Gastrocnemius medialis (tissue), 4 donors: ENCODE data around the gene EXOC2. TPM values are rescaled to one million over a fixed set of nuclear protein-coding genes. Genes with fewer than 3 reads are reported as not detected.

Experiments
- ATAC-seq, 2 donors: fragments of 150-250 bp; one replicate each; pipeline ENCODE4 v1.9.1; 2016
- DNase-seq, 2 donors: peaks; one replicate each; pipeline ENCODE4 v3.0.0-alpha.2; 2019
- H3K27ac ChIP-seq, 4 donors: fragments of 200-600 bp; sonication (generic); 1 replicate in 1 of 4; 2 replicates in 3 of 4; pipeline ENCODE4 v1.5.1; 2016 to 2018; ENCODE audit warnings: mild to moderate bottlenecking in 2 of 4, moderate library complexity in 1 of 4
- H3K27me3 ChIP-seq, 3 donors: fragments of 200-600 bp; sonication (generic) in 2 of 3; 1 replicate in 1 of 3; 2 replicates in 2 of 3; pipeline versions ENCODE4 v1.5.1 to v1.6.0; 2016 to 2019; ENCODE audit warnings: mild to moderate bottlenecking in 1 of 3, moderate library complexity in 1 of 3
- H3K36me3 ChIP-seq, 2 donors: fragments of 200-600 bp; sonication (generic) in 1 of 2; one replicate each; pipeline ENCODE4 v1.5.1; 2017 to 2018
- H3K4me1 ChIP-seq, 2 donors: fragments of 200-600 bp; sonication (generic) in 1 of 2; one replicate each; pipeline ENCODE4 v1.5.1; 2016 to 2017; ENCODE audit warnings: mild to moderate bottlenecking in 2 of 2
- H3K4me3 ChIP-seq, 4 donors: fragments of 200-600 bp; sonication (generic) in 3 of 4; 1 replicate in 1 of 4; 2 replicates in 3 of 4; pipeline ENCODE4 v1.5.1; 2016 to 2019; ENCODE audit warnings: mild to moderate bottlenecking in 2 of 4
- H3K9me3 ChIP-seq, 3 donors: fragments of 200-600 bp; sonication (generic) in 2 of 3; 1 replicate in 1 of 3; 2 replicates in 2 of 3; pipeline ENCODE4 v1.5.1; 2016 to 2019
- CTCF ChIP-seq, 5 experiments: fragments of 450-650 bp in 3 of 5; fragments of 200-600 bp in 2 of 5; sonication (generic) in 2 of 5; IDR thresholded peaks in 4 of 5; conservative IDR thresholded peaks in 1 of 5; 1 replicate in 4 of 5; 2 replicates in 1 of 5; pipeline ENCODE4 v1.5.1; 2016 to 2019; ENCODE audit warnings: antibody characterized with exemption in 5 of 5, mild to moderate bottlenecking in 3 of 5, moderate library complexity in 3 of 5
- POLR2A ChIP-seq, 2 donors: fragments of 450-650 bp; IDR thresholded peaks; one replicate each; pipeline ENCODE4 v1.6.1; 2017; ENCODE audit warnings: antibody characterized with exemption in 2 of 2, mild to moderate bottlenecking in 2 of 2, moderate library complexity in 2 of 2
- in situ Hi-C, 4 donors: fragments of 200-750 bp; cut with MboI; loops; one replicate each; pipeline versions ENCODE4 v1.15.0 to v1.8.0; 2017; ENCODE audit warnings: low sequenced_read_pairs in 4 of 4
- intact Hi-C: fragments of 100-400 bp; cut with DNase I; formaldehyde crosslinking; loops from one replicate; pipeline ENCODE4 v1.15.1; 2023; ENCODE audit warnings: low total_unique reads
- total RNA-seq, 4 donors: library from RNA; depleted of rRNA; stranded (reverse); fragments of >200 nt; gene quantifications; one replicate each; pipeline versions ENCODE4 v1.1.0 to v1.2.3, GENCODE V29; 2016

Gene EXOC2
- total RNA-seq, 4 donors from 2014 or later: 12.6 to 16.4 (median 15.0) TPM

GRCh38 chr6:723540-723939, 30.6 kb upstream of the EXOC2 start:
- ATAC-seq (no peak), DNase-seq (no peak)
- H3K4me3 ChIP-seq: no peak overlapping the region
- in situ Hi-C loops (loop anchor here in 1 of 4 donors (25.0 kb wide), 1 partner anchor 664 kb away; the partner anchor contains the start of gene FOXF2), intact Hi-C loops (loop anchor here (2.0 to 10.0 kb wide), 3 partner anchors 129 to 714 kb away; no protein-coding TSS in a partner anchor)
- no peak overlapping the region for H3K27ac ChIP-seq
- H3K4me1 ChIP-seq: no peaks in the 10 kb centered on the region
- H3K27me3 ChIP-seq: peaks cover 0 to 6% (median under 1%) of the 10 kb centered on the region in 3 donors
- no peaks in the 10 kb centered on the region for H3K36me3 ChIP-seq
- no peaks in the 10 kb centered on the region for H3K9me3 ChIP-seq
- TF ChIP-seq POLR2A (IDR thresholded peaks at IDR 0.05) (no peak), CTCF (IDR thresholded peaks at IDR 0.05 in 4 of 5, conservative IDR thresholded peaks at IDR 0.05 in 1 of 5) (no peak)

DNA sequence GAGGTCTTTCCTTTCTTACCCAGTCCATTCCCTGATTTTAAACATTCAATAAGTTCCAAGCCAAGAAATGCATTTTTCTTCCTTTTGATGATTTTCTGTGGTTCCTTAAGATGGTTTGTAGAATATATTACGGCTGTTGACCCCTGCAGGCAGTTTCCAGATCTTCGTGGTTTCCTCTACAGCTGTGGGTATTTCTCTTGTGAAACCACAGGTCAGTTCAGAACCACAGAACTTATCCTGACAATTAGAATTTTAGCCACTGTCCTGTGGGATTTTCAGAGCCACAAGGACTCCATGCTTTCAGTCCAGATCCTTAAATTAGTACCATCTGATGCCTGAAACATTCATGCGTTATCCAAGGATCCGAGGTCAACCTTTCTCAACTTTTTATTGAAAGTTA, 29.7 kb upstream of the EXOC2 start:
- DNase-seq: no peak
- no peak for TF ChIP-seq POLR2A (IDR thresholded peaks at IDR 0.05)
- no peak for TF ChIP-seq CTCF (IDR thresholded peaks at IDR 0.05 in 4 of 5, conservative IDR thresholded peaks at IDR 0.05 in 1 of 5)
- H3K4me1 ChIP-seq: no peaks in the 10 kb centered on the region
- no peaks in the 10 kb centered on the region for H3K9me3 ChIP-seq
- H3K36me3 ChIP-seq: no peaks in the 10 kb centered on the region
- in situ Hi-C loops (loop anchor here in 1 of 4 donors (25.0 kb wide), 1 partner anchor 665 kb away; the partner anchor contains the start of gene FOXF2), intact Hi-C loops (loop anchor here (2.0 to 10.0 kb wide), 3 partner anchors 128 to 715 kb away; no protein-coding TSS in a partner anchor)
- peaks cover 0 to 4% (median 0%) of the 10 kb centered on the region in 3 donors for H3K27me3 ChIP-seq
- no peak overlapping the region for H3K4me3 ChIP-seq
- no peak overlapping the region for H3K27ac ChIP-seq
- no peak for ATAC-seq

DNA sequence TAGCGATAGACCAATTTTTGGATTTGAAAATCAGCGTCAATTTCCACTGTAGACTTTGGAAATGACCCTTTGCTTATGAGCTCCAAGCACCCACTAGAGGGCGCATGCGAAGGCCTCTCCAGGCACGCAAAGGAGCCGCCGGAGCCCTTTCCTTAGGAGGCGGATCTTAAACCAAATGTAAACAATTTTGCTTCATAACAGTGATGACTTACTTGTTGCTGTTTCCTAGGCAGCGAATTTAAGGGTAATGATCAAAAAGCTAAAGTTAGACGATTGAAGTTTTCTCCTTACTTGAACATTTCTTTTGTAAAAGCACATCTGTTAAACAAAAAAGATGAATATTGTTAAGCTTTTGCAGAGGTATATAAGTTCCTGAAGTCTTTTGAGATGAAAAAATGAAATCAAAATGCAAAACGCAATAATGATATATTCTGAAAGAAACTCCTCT, 29.2 kb upstream of the EXOC2 start:
- H3K4me1 ChIP-seq: no peaks in the 10 kb centered on the region
- H3K9me3 ChIP-seq: no peaks in the 10 kb centered on the region
- H3K4me3 ChIP-seq: no peak overlapping the region
- H3K36me3 ChIP-seq: no peaks in the 10 kb centered on the region
- intact Hi-C loops: loop anchor here (2.0 to 10.0 kb wide), 3 partner anchors 127 to 715 kb away; no protein-coding TSS in a partner anchor
- DNase-seq (peak; percentile 32 to 38), ATAC-seq (peak in 1 of 2 donors; percentile 33)
- in situ Hi-C loops: loop anchor here in 1 of 4 donors (25.0 kb wide), 1 partner anchor 665 kb away; the partner anchor contains the start of gene FOXF2
- TF ChIP-seq CTCF (IDR thresholded peaks at IDR 0.05 in 4 of 5, conservative IDR thresholded peaks at IDR 0.05 in 1 of 5) (peak; percentile 47 to 88 (median 56)), POLR2A (IDR thresholded peaks at IDR 0.05) (no peak)
- no peak overlapping the region for H3K27ac ChIP-seq
- H3K27me3 ChIP-seq: peaks cover 0 to under 1% (median 0%) of the 10 kb centered on the region in 3 donors

- DNase-seq (no peak), ATAC-seq (no peak)
- H3K4me3 ChIP-seq: no peak overlapping the region
- H3K27me3 ChIP-seq: no peaks in the 10 kb centered on the region
- intact Hi-C loops (no loop called here), in situ Hi-C loops (loop anchor here in 1 of 4 donors (25.0 kb wide), 1 partner anchor 669 kb away; the partner anchor contains the start of gene FOXF2)
- TF ChIP-seq POLR2A (IDR thresholded peaks at IDR 0.05) (no peak), CTCF (IDR thresholded peaks at IDR 0.05 in 4 of 5, conservative IDR thresholded peaks at IDR 0.05 in 1 of 5) (no peak)
- H3K36me3 ChIP-seq: no peaks in the 10 kb centered on the region
- H3K27ac ChIP-seq: no peak overlapping the region
- no peaks in the 10 kb centered on the region for H3K4me1 ChIP-seq
- H3K9me3 ChIP-seq: no peaks in the 10 kb centered on the region
These were observed 25.4 kb upstream of the EXOC2 start for GRCh38 chr6:718345-718744.
